Neural crest cell (in vitro differentiated cells): ENCODE results near the gene GADD45G. TPM values are rescaled to one million over a fixed set of nuclear protein-coding genes. Genes with fewer than 3 reads are reported as not detected.

ENCODE experiments used
- DNase-seq: peaks from one replicate; pipeline ENCODE4 v3.0.0; 2021; ENCODE audit warnings: low read depth, mixed read lengths, low spot score
- H3K27ac Mint-ChIP-seq: one replicate; pipeline ENCODE4 v1.8.0; 2021; ENCODE audit warnings: mild to moderate bottlenecking, mixed read lengths; ENCODE audit not compliant: unreplicated experiment
- H3K27me3 Mint-ChIP-seq: 2 replicates; pipeline ENCODE4 v1.8.0; 2021; ENCODE audit warnings: low read depth, mild to moderate bottlenecking, mixed read lengths
- H3K36me3 Mint-ChIP-seq: 2 replicates; pipeline ENCODE4 v1.8.0; 2021; ENCODE audit warnings: low read depth, mild to moderate bottlenecking, mixed read lengths
- H3K4me1 Mint-ChIP-seq: 2 replicates; pipeline ENCODE4 v1.8.0; 2021; ENCODE audit warnings: mixed read lengths
- H3K4me3 Mint-ChIP-seq: one replicate; pipeline ENCODE4 v1.8.0; 2021; ENCODE audit warnings: mild to moderate bottlenecking, mixed read lengths
- H3K9me3 Mint-ChIP-seq: 2 replicates; pipeline ENCODE4 v1.8.0; 2021; ENCODE audit warnings: mixed read lengths
- total RNA-seq: library from RNA; stranded (reverse); gene quantifications from 2 replicates; pipeline ENCODE4 v1.2.1, GENCODE V29; 2021
- TF ChIP-seq, protein P1 (sequence below): fragments of 200-600 bp; sonication (generic); conservative IDR thresholded peaks from 2 replicates; pipeline ENCODE4 v1.5.0; 2021; ENCODE audit warnings: antibody characterized with exemption, mild to moderate bottlenecking

Gene GADD45G
- total RNA-seq, 1 donor from 2014 or later: 11.9 TPM

DNA sequence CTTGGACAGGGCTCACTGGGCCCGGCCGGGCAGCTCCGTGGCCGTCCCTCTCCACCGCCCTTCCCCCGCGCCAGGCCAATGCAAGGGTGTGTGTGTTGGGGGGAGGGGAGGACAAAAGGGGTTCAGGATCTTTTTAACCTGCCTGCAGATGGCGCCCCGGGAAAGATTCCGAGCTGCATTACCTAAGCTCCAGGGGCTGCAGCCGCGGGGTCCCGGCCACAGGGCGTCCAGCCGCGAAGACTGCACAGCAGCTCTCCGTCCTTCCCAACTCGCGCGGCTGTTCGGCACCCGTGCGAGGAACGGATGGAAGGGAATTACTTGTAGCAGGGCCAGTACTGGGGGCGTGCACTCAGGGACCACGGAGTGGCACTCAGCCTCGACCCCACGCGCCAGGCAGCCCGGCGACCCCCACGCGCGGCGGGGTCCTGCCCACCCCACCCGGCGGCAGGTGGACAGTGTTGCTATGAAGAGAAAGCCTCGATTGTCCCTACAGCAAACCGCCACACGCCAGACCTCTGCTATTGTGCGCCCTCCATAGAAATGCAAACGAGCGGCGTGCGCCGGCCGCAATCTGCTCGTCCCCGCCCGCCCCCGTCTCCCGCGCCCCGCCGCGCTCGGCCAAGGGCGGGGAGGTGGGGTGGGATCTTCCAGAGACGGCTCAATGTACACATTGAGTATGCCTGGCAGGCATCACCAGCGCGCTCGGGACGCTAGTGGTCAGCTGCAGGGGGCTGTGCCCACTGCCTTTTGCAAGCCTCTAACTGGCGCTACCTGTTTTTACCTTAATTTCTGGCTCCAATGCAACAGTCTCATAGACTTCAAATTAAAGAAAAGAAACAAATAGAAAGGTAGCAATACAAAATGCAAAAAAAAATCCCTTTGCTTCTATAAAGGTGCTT, 796 bp upstream of the GADD45G start:
- Mint-ChIP-seq H3K27ac (peak overlapping the region; percentile 50), H3K4me1 (peaks cover 37% of the 10 kb centered on the region), H3K36me3 (no peaks in the 10 kb centered on the region), H3K4me3 (peak overlapping the region; percentile 93), H3K27me3 (peaks cover 88% of the 10 kb centered on the region), H3K9me3 (no peaks in the 10 kb centered on the region)
- TF ChIP-seq, protein P1, sequence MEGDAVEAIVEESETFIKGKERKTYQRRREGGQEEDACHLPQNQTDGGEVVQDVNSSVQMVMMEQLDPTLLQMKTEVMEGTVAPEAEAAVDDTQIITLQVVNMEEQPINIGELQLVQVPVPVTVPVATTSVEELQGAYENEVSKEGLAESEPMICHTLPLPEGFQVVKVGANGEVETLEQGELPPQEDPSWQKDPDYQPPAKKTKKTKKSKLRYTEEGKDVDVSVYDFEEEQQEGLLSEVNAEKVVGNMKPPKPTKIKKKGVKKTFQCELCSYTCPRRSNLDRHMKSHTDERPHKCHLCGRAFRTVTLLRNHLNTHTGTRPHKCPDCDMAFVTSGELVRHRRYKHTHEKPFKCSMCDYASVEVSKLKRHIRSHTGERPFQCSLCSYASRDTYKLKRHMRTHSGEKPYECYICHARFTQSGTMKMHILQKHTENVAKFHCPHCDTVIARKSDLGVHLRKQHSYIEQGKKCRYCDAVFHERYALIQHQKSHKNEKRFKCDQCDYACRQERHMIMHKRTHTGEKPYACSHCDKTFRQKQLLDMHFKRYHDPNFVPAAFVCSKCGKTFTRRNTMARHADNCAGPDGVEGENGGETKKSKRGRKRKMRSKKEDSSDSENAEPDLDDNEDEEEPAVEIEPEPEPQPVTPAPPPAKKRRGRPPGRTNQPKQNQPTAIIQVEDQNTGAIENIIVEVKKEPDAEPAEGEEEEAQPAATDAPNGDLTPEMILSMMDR: peak; percentile 57
- peak; percentile 69 for DNase-seq

DNA sequence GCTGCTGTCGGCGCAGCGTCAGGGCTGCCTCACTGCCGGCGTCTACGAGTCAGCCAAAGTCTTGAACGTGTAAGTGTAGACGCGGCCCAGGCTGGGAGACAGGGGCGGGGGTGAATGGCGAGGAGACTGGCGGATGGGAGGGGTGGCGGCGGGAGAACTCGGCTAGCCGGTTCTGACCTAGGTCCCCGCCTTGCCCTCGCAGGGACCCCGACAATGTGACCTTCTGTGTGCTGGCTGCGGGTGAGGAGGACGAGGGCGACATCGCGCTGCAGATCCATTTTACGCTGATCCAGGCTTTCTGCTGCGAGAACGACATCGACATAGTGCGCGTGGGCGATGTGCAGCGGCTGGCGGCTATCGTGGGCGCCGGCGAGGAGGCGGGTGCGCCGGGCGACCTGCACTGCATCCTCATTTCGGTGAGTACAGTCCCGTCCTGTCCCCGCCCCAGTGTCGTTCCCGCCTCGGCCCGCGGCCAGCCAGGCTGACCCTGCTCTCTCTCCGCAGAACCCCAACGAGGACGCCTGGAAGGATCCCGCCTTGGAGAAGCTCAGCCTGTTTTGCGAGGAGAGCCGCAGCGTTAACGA, 745 bp downstream of the GADD45G start:
- Mint-ChIP-seq H3K36me3 (no peaks in the 10 kb centered on the region), H3K9me3 (no peaks in the 10 kb centered on the region), H3K4me3 (peak overlapping the region; percentile 93), H3K27me3 (peaks cover 89% of the 10 kb centered on the region), H3K4me1 (peaks cover 37% of the 10 kb centered on the region), H3K27ac (no peak overlapping the region)
- peak; percentile 30 for DNase-seq
- TF ChIP-seq, protein P1: no peak

DNA sequence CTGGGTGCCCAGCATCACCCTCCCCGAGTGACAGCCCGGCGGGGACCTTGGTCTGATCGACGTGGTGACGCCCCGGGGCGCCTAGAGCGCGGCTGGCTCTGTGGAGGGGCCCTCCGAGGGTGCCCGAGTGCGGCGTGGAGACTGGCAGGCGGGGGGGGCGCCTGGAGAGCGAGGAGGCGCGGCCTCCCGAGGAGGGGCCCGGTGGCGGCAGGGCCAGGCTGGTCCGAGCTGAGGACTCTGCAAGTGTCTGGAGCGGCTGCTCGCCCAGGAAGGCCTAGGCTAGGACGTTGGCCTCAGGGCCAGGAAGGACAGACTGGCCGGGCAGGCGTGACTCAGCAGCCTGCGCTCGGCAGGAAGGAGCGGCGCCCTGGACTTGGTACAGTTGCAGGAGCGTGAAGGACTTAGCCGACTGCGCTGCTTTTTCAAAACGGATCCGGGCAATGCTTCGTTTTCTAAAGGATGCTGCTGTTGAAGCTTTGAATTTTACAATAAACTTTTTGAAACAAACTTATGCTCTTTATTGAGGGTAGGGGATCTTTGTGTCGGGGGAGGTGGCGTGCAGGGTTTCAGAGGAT, 1.3 kb downstream of the GADD45G start:
- Mint-ChIP-seq H3K9me3 (no peaks in the 10 kb centered on the region), H3K36me3 (no peaks in the 10 kb centered on the region), H3K4me1 (peaks cover 37% of the 10 kb centered on the region), H3K4me3 (peak overlapping the region; percentile 93), H3K27ac (peak overlapping the region; percentile 78), H3K27me3 (peaks cover 89% of the 10 kb centered on the region)
- peak; percentile 36 for DNase-seq
- TF ChIP-seq, protein P1: no peak

DNA sequence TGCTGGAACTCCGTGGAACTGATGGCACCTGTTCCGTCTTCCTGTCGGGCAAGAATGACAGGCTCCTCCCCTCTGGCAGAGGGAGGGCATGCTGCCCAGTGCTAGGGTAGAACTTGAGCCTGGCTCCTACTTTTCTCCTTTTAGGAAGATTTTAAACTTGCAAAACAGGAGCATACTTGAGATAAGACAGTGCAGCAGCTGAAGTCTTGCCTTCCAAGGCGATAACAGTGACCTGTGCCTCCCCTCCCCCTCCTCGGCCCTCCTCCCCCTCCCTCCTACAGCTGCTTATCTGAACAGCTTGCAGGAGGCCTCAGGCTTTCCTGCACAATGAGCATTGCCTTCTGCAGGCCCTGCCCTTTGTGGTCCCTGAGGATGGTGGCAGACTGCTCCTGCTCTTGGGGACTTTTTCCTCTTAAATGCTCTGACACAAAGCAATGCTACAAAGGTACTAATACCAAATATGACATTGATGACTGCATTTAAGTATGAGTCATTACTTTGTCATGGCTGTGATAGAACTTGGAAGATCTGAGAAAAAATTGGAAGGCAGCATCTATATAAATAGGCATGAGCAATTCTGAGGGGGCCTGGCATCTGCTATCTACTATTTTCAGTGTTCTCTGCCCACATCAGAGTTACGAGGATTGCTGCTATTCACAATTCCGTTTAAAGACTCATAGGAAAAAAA, 2.0 kb downstream of the GADD45G start:
- no peaks in the 10 kb centered on the region for H3K9me3 Mint-ChIP-seq
- no peaks in the 10 kb centered on the region for H3K36me3 Mint-ChIP-seq
- H3K27me3 Mint-ChIP-seq: peaks cover 89% of the 10 kb centered on the region
- DNase-seq: peak; percentile 18
- TF ChIP-seq, protein P1: no peak
- H3K4me3 Mint-ChIP-seq: peak overlapping the region; percentile 93
- peak overlapping the region; percentile 78 for H3K27ac Mint-ChIP-seq
- H3K4me1 Mint-ChIP-seq: peaks cover 44% of the 10 kb centered on the region

DNA sequence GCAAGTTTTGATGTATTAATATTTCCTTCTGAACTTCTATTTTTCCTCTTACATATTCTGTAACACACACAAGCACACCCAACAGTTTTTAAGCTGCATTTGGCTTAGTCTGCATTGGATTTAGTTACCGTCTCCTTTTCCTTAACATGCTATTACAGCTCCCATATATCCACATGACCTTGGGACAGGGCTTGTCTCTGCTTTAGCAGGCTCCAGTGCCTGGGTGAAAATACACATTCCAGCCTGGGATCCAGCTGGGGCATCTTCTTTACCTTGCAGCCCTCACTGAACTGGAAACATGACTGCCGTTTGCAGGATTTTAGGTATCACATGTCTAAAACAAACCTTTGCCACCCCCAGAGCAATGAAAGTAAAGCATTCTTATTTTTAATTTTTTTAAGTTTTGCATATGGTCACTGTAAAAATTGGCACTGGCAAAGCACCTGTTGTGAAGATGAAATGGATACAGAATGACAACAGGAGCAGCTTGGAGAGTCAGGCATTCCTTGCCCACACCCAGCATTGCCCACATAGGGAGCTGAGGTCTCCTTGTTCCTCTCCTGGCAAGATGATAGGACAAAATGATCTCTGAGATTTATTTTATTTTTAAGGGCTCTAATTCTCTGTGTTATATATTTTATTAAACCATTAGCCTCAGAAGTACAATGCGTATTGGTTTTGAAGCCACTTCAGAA, 4.0 kb downstream of the GADD45G start:
- Mint-ChIP-seq H3K9me3 (no peaks in the 10 kb centered on the region), H3K4me1 (peaks cover 34% of the 10 kb centered on the region), H3K27me3 (peaks cover 91% of the 10 kb centered on the region)

More for the DNA sequence above, 4.0 kb downstream of the GADD45G start:
- no peak for DNase-seq
- Mint-ChIP-seq H3K4me3 (peak overlapping the region; percentile 69), H3K36me3 (no peaks in the 10 kb centered on the region), H3K27ac (no peak overlapping the region)
- TF ChIP-seq, protein P1: no peak
